Measurements from ENCODE around the gene NFKB2. TPM values are rescaled to one million over a fixed set of nuclear protein-coding genes. Genes with fewer than 3 reads are reported as not detected.

Gene NFKB2
- total and polyA plus RNA-seq, 10 donors = 34.7 to 161 (median 57.1) TPM

DNA sequence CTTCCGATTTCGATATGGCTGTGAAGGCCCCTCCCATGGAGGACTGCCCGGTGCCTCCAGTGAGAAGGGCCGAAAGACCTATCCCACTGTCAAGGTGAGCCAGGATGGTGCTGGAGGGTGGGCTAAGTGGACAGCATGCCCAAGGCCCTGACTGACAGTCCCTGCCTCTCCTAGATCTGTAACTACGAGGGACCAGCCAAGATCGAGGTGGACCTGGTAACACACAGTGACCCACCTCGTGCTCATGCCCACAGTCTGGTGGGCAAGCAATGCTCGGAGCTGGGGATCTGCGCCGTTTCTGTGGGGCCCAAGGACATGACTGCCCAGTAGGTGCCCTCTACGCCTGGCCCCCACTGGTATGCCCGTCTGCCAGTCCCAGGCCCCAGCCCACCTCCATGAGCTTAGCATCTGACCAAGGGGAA, 1.2 kb downstream of the NFKB2 start:
- H3K36me3 ChIP-seq = peaks cover 0 to 50% (median 43%) of the 10 kb centered on the region in 6 donors
- 78 to 89% (median 80%) methylated on average over 2 to 12 of the region's 12 CpGs for WGBS, 5 donors
- intact Hi-C loops (cut with DNase I; ENCODE audit: low total_unique reads) = loop anchor here (10.0 kb wide), 2 partner anchors 78 to 188 kb away; no protein-coding TSS in a partner anchor
- H3K4me1 ChIP-seq = peaks cover 36 to 88% (median 59%) of the 10 kb centered on the region in 6 donors
- no peaks in the 10 kb centered on the region for H3K9me3 ChIP-seq
- TF ChIP-seq POLR2A (IDR thresholded peaks at IDR 0.05) = no peak
- TF ChIP-seq POLR2AphosphoS5 (IDR thresholded peaks at IDR 0.05) = peak in 1 of 3 donors; percentile 15
- H3K27ac ChIP-seq = peak overlapping the region; percentile 88 to 100 (median 99)
- no peak for DNase-seq
- peak overlapping the region; percentile 67 to 95 (median 84) for H3K4me3 ChIP-seq
- H3K27me3 ChIP-seq (replicated peaks in 1 of 7) = no peaks in the 10 kb centered on the region

DNA sequence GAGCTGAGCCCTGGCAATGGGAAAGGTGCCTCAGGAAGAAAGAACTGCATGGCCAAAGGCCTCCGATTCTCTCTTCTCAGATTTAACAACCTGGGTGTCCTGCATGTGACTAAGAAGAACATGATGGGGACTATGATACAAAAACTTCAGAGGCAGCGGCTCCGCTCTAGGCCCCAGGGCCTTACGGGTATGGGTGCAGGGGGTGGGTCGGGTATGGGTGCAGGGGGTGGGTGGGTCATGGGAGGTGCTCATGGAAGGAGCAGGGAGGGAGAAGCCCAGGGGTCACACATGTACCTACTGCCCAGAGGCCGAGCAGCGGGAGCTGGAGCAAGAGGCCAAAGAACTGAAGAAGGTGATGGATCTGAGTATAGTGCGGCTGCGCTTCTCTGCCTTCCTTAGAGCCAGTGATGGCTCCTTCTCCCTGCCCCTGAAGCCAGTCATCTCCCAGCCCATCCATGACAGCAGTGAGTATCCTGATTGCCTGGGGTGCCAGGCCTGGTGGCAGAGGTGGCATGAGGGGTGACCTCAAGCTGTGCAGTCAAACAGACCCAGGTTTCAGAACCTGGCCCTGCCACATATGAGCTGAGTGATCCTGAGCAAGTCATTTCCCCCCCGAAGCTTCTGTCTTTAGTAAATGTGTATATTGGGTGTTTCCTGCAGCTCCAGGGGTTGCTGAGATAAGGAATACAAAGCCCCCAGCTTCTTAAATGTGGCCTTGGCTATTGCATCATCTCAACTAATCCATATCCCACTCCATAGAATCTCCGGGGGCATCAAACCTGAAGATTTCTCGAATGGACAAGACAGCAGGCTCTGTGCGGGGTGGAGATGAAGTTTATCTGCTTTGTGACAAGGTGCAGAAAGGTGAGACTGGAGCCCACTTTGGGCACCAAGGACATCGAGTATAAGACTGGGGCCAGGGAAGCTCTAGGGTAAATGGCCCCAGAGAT, 2.0 kb downstream of the NFKB2 start:
- DNase-seq = no peak
- WGBS, 5 donors = 88 to 93% (median 90%) methylated on average over 14 of the region's 14 CpGs
- no peaks in the 10 kb centered on the region for H3K27me3 ChIP-seq (replicated peaks in 1 of 7)
- TF ChIP-seq, protein P1, sequence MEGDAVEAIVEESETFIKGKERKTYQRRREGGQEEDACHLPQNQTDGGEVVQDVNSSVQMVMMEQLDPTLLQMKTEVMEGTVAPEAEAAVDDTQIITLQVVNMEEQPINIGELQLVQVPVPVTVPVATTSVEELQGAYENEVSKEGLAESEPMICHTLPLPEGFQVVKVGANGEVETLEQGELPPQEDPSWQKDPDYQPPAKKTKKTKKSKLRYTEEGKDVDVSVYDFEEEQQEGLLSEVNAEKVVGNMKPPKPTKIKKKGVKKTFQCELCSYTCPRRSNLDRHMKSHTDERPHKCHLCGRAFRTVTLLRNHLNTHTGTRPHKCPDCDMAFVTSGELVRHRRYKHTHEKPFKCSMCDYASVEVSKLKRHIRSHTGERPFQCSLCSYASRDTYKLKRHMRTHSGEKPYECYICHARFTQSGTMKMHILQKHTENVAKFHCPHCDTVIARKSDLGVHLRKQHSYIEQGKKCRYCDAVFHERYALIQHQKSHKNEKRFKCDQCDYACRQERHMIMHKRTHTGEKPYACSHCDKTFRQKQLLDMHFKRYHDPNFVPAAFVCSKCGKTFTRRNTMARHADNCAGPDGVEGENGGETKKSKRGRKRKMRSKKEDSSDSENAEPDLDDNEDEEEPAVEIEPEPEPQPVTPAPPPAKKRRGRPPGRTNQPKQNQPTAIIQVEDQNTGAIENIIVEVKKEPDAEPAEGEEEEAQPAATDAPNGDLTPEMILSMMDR (IDR thresholded peaks at IDR 0.05 in 8 of 11, conservative IDR thresholded peaks at IDR 0.05 in 3 of 11) = no peak
- TF ChIP-seq POLR2AphosphoS5 (IDR thresholded peaks at IDR 0.05) (no peak), POLR2A (IDR thresholded peaks at IDR 0.05) (no peak)
- intact Hi-C loops (cut with DNase I; ENCODE audit: low total_unique reads) = loop anchor here (10.0 kb wide), 2 partner anchors 77 to 187 kb away; no protein-coding TSS in a partner anchor
- peaks cover 0 to 57% (median 51%) of the 10 kb centered on the region in 6 donors for H3K36me3 ChIP-seq
- H3K9me3 ChIP-seq = no peaks in the 10 kb centered on the region
- peak overlapping the region in 5 of 8 donors; percentile 97 to 100 (median 99) for H3K27ac ChIP-seq
- H3K4me1 ChIP-seq = peaks cover 36 to 88% (median 59%) of the 10 kb centered on the region in 6 donors
- H3K4me3 ChIP-seq = peak overlapping the region in 6 of 8 donors; percentile 67 to 95 (median 83)

DNA sequence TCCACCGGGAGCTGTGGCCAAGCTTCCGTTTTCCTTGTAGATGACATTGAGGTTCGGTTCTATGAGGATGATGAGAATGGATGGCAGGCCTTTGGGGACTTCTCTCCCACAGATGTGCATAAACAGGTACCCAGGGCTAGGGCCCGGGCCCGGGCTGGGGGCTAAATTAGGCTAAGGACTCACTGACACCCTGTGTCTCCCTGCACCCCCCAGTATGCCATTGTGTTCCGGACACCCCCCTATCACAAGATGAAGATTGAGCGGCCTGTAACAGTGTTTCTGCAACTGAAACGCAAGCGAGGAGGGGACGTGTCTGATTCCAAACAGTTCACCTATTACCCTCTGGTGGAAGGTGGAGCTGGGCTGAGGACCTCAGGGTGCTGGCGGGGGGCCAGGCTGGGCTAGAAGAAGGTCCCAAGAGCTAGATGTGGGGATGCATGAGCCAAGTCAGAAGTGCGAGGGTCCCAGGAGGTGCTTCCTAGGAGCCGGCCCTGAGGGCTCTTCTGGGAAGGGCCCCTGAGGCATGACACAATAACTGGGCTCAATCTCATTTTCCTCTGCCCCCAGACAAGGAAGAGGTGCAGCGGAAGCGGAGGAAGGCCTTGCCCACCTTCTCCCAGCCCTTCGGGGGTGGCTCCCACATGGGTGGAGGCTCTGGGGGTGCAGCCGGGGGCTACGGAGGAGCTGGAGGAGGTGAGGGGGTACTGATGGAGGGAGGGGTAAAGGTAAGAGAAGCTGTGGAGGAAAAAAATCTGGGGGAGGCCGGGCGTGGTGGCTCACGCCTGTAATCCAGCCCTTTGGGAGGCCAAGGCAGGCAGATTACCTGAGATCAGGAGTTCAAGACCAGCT, 2.9 kb downstream of the NFKB2 start:
- H3K4me3 ChIP-seq = peak overlapping the region in 6 of 8 donors; percentile 38 to 74 (median 52)
- DNase-seq = peak; percentile 81

More for the DNA sequence above, 2.9 kb downstream of the NFKB2 start:
- H3K4me1 ChIP-seq = peaks cover 33 to 84% (median 55%) of the 10 kb centered on the region in 6 donors
- H3K36me3 ChIP-seq = peaks cover 0 to 66% (median 58%) of the 10 kb centered on the region in 6 donors
- H3K9me3 ChIP-seq = no peaks in the 10 kb centered on the region
- H3K27me3 ChIP-seq (replicated peaks in 1 of 7) = no peaks in the 10 kb centered on the region
- WGBS, 5 donors = 79 to 90% (median 85%) methylated on average over 19 to 21 of the region's 21 CpGs
- H3K27ac ChIP-seq = peak overlapping the region in 7 of 8 donors; percentile 78 to 100 (median 89)
- TF ChIP-seq POLR2A (IDR thresholded peaks at IDR 0.05) (no peak), POLR2AphosphoS5 (IDR thresholded peaks at IDR 0.05) (no peak)
- TF ChIP-seq, protein P1 (IDR thresholded peaks at IDR 0.05 in 8 of 11, conservative IDR thresholded peaks at IDR 0.05 in 3 of 11) = no peak
- intact Hi-C loops (cut with DNase I; ENCODE audit: low total_unique reads) = loop anchor here (10.0 kb wide), 2 partner anchors 76 to 186 kb away; no protein-coding TSS in a partner anchor

Data from spleen (tissue), 11 donors.